Lung (tissue), 12 donors: Measurements from ENCODE around the gene CFAP20. TPM values are rescaled to one million over a fixed set of nuclear protein-coding genes. Genes with fewer than 3 reads are reported as not detected.

Source experiments
- ATAC-seq: fragments of 200-7000 bp; cut with Tn5 transposase; one replicate; pipeline ENCODE4 v1.9.1; 2020; ENCODE audit warnings: moderate number of reproducible peaks; ENCODE audit not compliant: insufficient read depth, low FRiP score
- DNase-seq, 3 donors: peaks; one replicate each; pipeline ENCODE4 v3.0.0-alpha.2; 2013 to 2017
- H3K27ac ChIP-seq, 2 donors: one replicate each; pipeline ENCODE4 v1.5.1; 2013; ENCODE audit warnings: mild to moderate bottlenecking in 2 of 2, moderate library complexity in 2 of 2, control low read depth in 1 of 2, inconsistent platforms in 1 of 2, low read depth in 1 of 2, low read length in 1 of 2
- H3K27me3 ChIP-seq, 3 donors: one replicate each; pipeline ENCODE4 v1.5.1; 2013; ENCODE audit warnings: low read length in 2 of 3; ENCODE audit not compliant: control insufficient read depth in 3 of 3, insufficient read depth in 3 of 3
- H3K36me3 ChIP-seq, 4 donors: one replicate each; pipeline ENCODE4 v1.5.1; 2013; ENCODE audit warnings: low read length in 4 of 4, mild to moderate bottlenecking in 1 of 4, moderate library complexity in 1 of 4; ENCODE audit not compliant: control insufficient read depth in 4 of 4, insufficient read depth in 4 of 4
- H3K4me1 ChIP-seq, 5 donors: one replicate each; pipeline ENCODE4 v1.5.1; 2013; ENCODE audit warnings: low read length in 5 of 5, mild to moderate bottlenecking in 2 of 5, moderate library complexity in 1 of 5; ENCODE audit not compliant: control insufficient read depth in 5 of 5, insufficient read depth in 5 of 5
- H3K4me3 ChIP-seq: one replicate; pipeline ENCODE4 v1.5.1; 2013; ENCODE audit warnings: mild to moderate bottlenecking, control low read depth, moderate library complexity
- H3K9ac ChIP-seq, 2 donors: one replicate each; pipeline ENCODE4 v1.5.1; 2013; ENCODE audit warnings: low read length in 2 of 2, control low read depth in 1 of 2; ENCODE audit not compliant: insufficient read depth in 1 of 2
- H3K9me3 ChIP-seq, 4 donors: one replicate each; pipeline ENCODE4 v1.5.1; 2013; ENCODE audit warnings: low read length in 3 of 4, mild to moderate bottlenecking in 1 of 4, moderate library complexity in 1 of 4; ENCODE audit not compliant: control insufficient read depth in 4 of 4, insufficient read depth in 3 of 4
- WGBS, 2 donors: extraction: QIAGEN DNeasy Blood & Tissue Kit; methylation state at CpG; one replicate each; pipeline ENCODE4 v1.1.7; 2013; 5-methylcytosine and 5-hydroxymethylcytosine counted together
- polyA plus RNA-seq, 2 donors: library from polyadenylated mRNA; stranded (reverse); fragments of 200-250 nt; gene quantifications; one replicate each; pipeline ENCODE4 v1.2.1, GENCODE V29; 2013
- total RNA-seq, 2 donors: library from RNA; depleted of rRNA in 1 of 2; stranded (reverse); fragments of >200 nt in 1 of 2; gene quantifications; one replicate each; pipeline ENCODE4 v1.2.1, GENCODE V29; 2014 to 2021
- TF ChIP-seq, protein P1 (sequence below): IDR thresholded peaks from 2 replicates; pipeline ENCODE4 v1.5.1; 2012; ENCODE audit warnings: mild to moderate bottlenecking; ENCODE audit errors: control extremely low read depth, extremely low read depth
- donor health status: control.
- donor health status: control.
- donor health status: Bipolar disorder and iron deficiency.
- donor health status: healthy.
- donor health status: DM: yes; HTN: yes; CAD: no.

Gene CFAP20
- total and polyA plus RNA-seq, 4 donors, result 20.6 to 86.3 (median 34.7) TPM

DNA sequence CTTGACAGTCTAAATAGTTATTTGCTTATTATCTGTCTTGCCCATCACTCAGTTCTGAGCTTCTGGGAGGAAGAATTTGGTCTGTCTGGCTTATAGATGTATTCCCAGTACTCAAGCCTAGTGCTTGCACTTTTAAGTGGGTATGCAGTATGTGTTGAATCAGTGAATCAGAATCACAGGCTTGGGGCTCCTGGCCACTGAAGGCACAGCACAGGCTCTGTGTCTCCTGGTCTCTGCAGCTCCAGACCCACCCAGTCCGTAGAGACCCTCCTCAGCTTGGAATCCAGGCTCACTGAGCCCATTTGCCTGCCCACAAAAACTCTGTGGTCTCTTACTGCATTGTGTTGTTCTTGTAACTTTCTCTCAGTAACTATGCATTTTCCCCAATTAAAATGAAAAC, 19.3 kb upstream of the CFAP20 start:
- H3K9ac ChIP-seq, result no peak overlapping the region
- TF ChIP-seq, protein P1, sequence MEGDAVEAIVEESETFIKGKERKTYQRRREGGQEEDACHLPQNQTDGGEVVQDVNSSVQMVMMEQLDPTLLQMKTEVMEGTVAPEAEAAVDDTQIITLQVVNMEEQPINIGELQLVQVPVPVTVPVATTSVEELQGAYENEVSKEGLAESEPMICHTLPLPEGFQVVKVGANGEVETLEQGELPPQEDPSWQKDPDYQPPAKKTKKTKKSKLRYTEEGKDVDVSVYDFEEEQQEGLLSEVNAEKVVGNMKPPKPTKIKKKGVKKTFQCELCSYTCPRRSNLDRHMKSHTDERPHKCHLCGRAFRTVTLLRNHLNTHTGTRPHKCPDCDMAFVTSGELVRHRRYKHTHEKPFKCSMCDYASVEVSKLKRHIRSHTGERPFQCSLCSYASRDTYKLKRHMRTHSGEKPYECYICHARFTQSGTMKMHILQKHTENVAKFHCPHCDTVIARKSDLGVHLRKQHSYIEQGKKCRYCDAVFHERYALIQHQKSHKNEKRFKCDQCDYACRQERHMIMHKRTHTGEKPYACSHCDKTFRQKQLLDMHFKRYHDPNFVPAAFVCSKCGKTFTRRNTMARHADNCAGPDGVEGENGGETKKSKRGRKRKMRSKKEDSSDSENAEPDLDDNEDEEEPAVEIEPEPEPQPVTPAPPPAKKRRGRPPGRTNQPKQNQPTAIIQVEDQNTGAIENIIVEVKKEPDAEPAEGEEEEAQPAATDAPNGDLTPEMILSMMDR, result no peak
- no peak for ATAC-seq
- H3K36me3 ChIP-seq, result no peaks in the 10 kb centered on the region
- no peak for DNase-seq
- no peaks in the 10 kb centered on the region for H3K4me1 ChIP-seq
- no peak overlapping the region for H3K27ac ChIP-seq
- no peaks in the 10 kb centered on the region for H3K27me3 ChIP-seq
- 81 to 100% methylated on average over 1 of the region's 1 CpG for WGBS, 2 donors
- no peak overlapping the region for H3K4me3 ChIP-seq
- no peaks in the 10 kb centered on the region for H3K9me3 ChIP-seq

DNA sequence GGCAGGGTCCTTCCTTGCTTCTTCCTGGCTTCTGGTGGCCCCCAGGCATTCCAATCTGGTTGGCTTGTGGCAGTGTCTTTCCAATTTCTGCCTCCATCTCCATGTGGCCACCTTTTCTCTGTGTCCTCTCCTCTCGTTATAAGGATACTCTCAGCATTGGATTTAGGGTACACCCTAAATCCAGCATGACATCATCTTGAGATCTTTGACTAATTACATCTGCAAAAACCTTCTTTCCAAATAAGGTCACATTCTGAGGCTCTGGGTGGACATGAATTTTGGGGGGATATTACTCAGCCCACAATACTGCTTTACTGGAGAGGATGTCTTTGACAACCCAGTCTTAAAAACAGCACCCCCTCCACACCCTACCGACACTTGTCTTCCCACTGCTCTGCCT, 18.9 kb upstream of the CFAP20 start:
- Histone ChIP-seq H3K27me3 (no peaks in the 10 kb centered on the region), H3K36me3 (no peaks in the 10 kb centered on the region), H3K4me1 (no peaks in the 10 kb centered on the region), H3K4me3 (no peak overlapping the region), H3K9me3 (no peaks in the 10 kb centered on the region), H3K27ac (no peak overlapping the region), H3K9ac (no peak overlapping the region)
- 94 to 98% methylated on average over 2 of the region's 2 CpGs for WGBS, 2 donors
- no peak for ATAC-seq
- TF ChIP-seq, protein P1, result no peak
- no peak for DNase-seq

DNA sequence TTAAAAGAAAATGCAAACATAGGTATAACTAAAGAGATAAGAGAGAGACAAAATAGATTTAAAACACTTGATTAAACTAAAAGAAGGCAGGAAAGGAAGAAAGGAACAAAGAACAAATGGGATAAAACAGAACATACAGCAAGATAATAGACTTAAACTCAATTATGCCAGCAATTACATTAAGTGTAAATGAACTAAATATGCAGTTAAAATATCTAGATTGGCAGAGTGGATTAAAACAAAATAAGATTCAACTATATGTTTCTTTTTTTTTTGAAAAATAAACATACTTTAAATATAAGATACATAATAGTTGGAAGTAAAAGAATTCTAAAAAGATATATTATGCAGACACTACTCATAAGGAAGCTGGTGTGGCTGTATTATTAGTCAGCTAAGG, 9.7 kb upstream of the CFAP20 start:
- TF ChIP-seq, protein P1, result no peak
- Histone ChIP-seq H3K9me3 (no peaks in the 10 kb centered on the region), H3K9ac (no peak overlapping the region), H3K4me1 (no peaks in the 10 kb centered on the region), H3K27me3 (no peaks in the 10 kb centered on the region), H3K4me3 (no peak overlapping the region), H3K36me3 (peaks cover 0 to 2% (median 0%) of the 10 kb centered on the region in 4 donors), H3K27ac (no peak overlapping the region)
- DNase-seq (no peak), ATAC-seq (no peak)

DNA sequence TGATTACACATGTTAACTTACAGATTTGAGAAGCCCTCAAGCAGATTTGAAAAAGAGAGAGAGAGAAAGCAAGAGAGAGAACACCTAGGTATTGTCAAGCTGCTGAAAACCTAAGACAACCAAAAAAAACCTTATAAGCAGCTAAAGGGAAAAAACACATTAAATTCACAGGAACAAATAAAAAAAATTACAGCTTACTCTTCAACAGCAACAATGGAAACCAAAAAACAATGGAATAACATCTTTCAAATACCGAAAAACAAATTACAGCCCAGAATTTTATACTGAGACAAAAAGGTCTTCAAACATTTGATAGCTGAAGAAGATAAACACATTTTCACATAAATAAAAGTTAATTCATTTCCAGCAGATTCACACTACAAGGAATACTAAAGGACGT, 8.4 kb upstream of the CFAP20 start:
- no peak overlapping the region for H3K4me3 ChIP-seq
- DNase-seq (no peak), ATAC-seq (no peak)
- H3K36me3 ChIP-seq, result peaks cover 0 to 2% (median 0%) of the 10 kb centered on the region in 4 donors
- no peak overlapping the region for H3K9ac ChIP-seq
- H3K27me3 ChIP-seq, result no peaks in the 10 kb centered on the region
- WGBS, 2 donors, result 93 to 94% methylated on average over 2 of the region's 2 CpGs
- TF ChIP-seq, protein P1, result no peak
- H3K27ac ChIP-seq, result no peak overlapping the region
- no peaks in the 10 kb centered on the region for H3K4me1 ChIP-seq
- no peaks in the 10 kb centered on the region for H3K9me3 ChIP-seq
